PC-3 (cell line): Measurements from ENCODE around the gene TWF2. TPM values are rescaled to one million over a fixed set of nuclear protein-coding genes. Genes with fewer than 3 reads are reported as not detected.
A peak's percentile ranks its signal among the peaks of the same experiment; 100 is the strongest.

Experiments
- ATAC-seq: fragments of 200-7000 bp; cut with Tn5 transposase; 2 replicates; pipeline ENCODE4 v1.9.1; 2020; ENCODE audit warnings: mild to moderate bottlenecking, moderate library complexity
- BruUV-seq: library from RNA; stranded (reverse); fragments of 400-500 nt; replicated peaks from 2 replicates; lab custom pipeline; 2021; lab: Mats Ljungman, UMichigan
- CTCF ChIA-PET: fragments of 300-600 bp; sonication (Branson Sonifier 250); formaldehyde crosslinking; loops from one replicate; lab custom pipeline; 2022; ENCODE audit warnings: antibody characterized with exemption; lab: Charles Lee
- POLR2A ChIA-PET: fragments of 300-600 bp; sonication (Branson Sonifier 250); formaldehyde crosslinking; loops from one replicate; lab custom pipeline; 2022; ENCODE audit warnings: antibody characterized with exemption; ENCODE audit not compliant: unreplicated experiment; lab: Charles Lee
- DNase-seq: peaks from one replicate; pipeline ENCODE4 v3.0.0-alpha.2; 2015
- H2AFZ ChIP-seq: fragments of 300-600 bp; sonication (generic); 2 replicates; pipeline ENCODE4 v1.6.0; 2016; ENCODE audit warnings: antibody characterized with exemption, low read length
- H3F3A ChIP-seq: fragments of 300-600 bp; sonication (generic); one replicate; pipeline ENCODE4 v1.6.0; 2017; ENCODE audit warnings: antibody characterized with exemption, low read length, control low read depth, mild to moderate bottlenecking; ENCODE audit not compliant: unreplicated experiment
- H3K27ac ChIP-seq: fragments of 300-600 bp; sonication (generic); 2 replicates; pipeline ENCODE4 v1.5.1; 2016; ENCODE audit warnings: mild to moderate bottlenecking, low read length
- H3K27me3 ChIP-seq: fragments of 300-600 bp; sonication (generic); 2 replicates; pipeline ENCODE4 v1.6.1; 2016; ENCODE audit warnings: low read length, mixed read lengths
- H3K36me3 ChIP-seq: fragments of 300-600 bp; sonication (generic); 2 replicates; pipeline ENCODE4 v1.6.1; 2016; ENCODE audit warnings: low read depth, mixed run types, low read length, mixed read lengths
- H3K4me1 ChIP-seq: fragments of 300-600 bp; sonication (generic); 2 replicates; pipeline ENCODE4 v1.5.1; 2016; ENCODE audit warnings: low read length; ENCODE audit not compliant: insufficient read depth
- H3K4me2 ChIP-seq: fragments of 300-600 bp; sonication (generic); 2 replicates; pipeline ENCODE4 v1.6.0; 2016; ENCODE audit warnings: low read length
- H3K4me3 ChIP-seq: fragments of 300-600 bp; sonication (generic); 2 replicates; pipeline ENCODE4 v1.5.1; 2016; ENCODE audit warnings: mild to moderate bottlenecking, low read length, mixed read lengths
- H3K79me2 ChIP-seq: fragments of 300-600 bp; sonication (generic); 2 replicates; pipeline ENCODE4 v1.6.1; 2017; ENCODE audit warnings: low read length, mixed read lengths
- H3K9ac ChIP-seq: fragments of 300-600 bp; sonication (generic); 2 replicates; pipeline ENCODE4 v1.6.0; 2016; ENCODE audit warnings: mild to moderate bottlenecking, low read length
- H3K9me2 ChIP-seq: fragments of 300-600 bp; sonication (generic); replicated peaks from 2 replicates; pipeline ENCODE4 v1.6.1; 2016; ENCODE audit warnings: mixed run types, low read length, mixed read lengths
- H3K9me3 ChIP-seq: fragments of 300-600 bp; sonication (generic); 2 replicates; pipeline ENCODE4 v1.6.1; 2016; ENCODE audit warnings: low read length, mixed read lengths
- H4K20me1 ChIP-seq: fragments of 300-600 bp; sonication (generic); 2 replicates; pipeline ENCODE4 v1.6.1; 2016; ENCODE audit warnings: low read length, mixed read lengths
- EZH2 ChIP-seq: fragments of 300-600 bp; sonication (generic); IDR thresholded peaks from one replicate; pipeline ENCODE4 v1.6.1; 2017; ENCODE audit warnings: antibody characterized with exemption, mild to moderate bottlenecking, low read length; ENCODE audit not compliant: unreplicated experiment
- EZH2phosphoT487 ChIP-seq: fragments of 300-600 bp; sonication (generic); IDR thresholded peaks from 2 replicates; pipeline ENCODE4 v1.6.1; 2018; ENCODE audit warnings: mild to moderate bottlenecking, antibody characterized with exemption, low read length, borderline replicate concordance
- intact Hi-C: fragments of 100-400 bp; cut with micrococcal nuclease; formaldehyde crosslinking; loops from 2 replicates; pipeline ENCODE4 v1.9.0; 2023
- total RNA-seq: library from RNA; depleted of rRNA; stranded (reverse); fragments of >200 nt; gene quantifications from 2 replicates; pipeline ENCODE4 v1.2.3, GENCODE V29; 2014
- TF ChIP-seq, protein P1 (sequence below): fragments of 300-600 bp; sonication (generic); conservative IDR thresholded peaks from 2 replicates; pipeline ENCODE4 v1.5.1; 2017; ENCODE audit warnings: antibody characterized with exemption, low read depth, mild to moderate bottlenecking, low read length

TWF2 gene
- total RNA-seq, 1 experiment from 2014 or later: 147 TPM

DNA sequence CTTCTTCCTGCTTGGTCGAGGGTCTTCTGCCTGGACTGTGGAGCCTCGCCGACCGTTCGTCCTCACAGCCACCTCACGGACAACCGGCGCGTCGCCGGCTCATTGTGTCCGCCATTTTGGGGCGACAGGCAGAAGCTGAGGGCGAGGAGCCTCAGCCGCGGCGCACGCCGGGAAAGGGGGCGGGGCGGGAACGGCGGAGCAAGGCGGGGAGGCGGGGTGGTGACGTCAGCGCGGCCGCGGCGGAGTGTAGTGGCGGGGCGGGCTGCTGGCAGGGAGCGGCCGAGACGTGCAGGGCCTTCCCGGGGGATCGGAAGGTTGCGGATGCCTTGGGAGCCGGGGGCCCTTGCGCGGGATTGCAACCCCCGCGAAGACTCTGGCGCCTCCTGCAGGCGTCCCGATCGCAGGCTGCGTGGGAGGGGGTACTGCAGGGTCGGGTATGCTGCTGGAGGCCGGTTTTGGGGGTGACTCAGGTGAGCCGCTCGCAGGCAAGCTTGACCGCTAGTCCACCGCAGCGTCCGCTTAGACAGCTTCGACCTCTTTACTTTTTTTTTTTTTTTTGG lies 39.6 kb upstream of the TWF2 start, which contains the start of gene WDR82:
TSS of gene WDR82 (minus strand) at position 140 of the 560 bp plus-strand sequence. CDS start 288 bp downstream, outside the sequence.
- intact Hi-C loops: loop anchor here (1.0 to 5.0 kb wide), 3 partner anchors 41 to 221 kb away; partner anchors contain the start of genes DUSP7 and TWF2
- peak within 1 kb of the TSS; percentile 86 for H3K27ac ChIP-seq
- TF ChIP-seq EZH2phosphoT487 (no peak), EZH2 (no peak)
- TF ChIP-seq, protein P1, sequence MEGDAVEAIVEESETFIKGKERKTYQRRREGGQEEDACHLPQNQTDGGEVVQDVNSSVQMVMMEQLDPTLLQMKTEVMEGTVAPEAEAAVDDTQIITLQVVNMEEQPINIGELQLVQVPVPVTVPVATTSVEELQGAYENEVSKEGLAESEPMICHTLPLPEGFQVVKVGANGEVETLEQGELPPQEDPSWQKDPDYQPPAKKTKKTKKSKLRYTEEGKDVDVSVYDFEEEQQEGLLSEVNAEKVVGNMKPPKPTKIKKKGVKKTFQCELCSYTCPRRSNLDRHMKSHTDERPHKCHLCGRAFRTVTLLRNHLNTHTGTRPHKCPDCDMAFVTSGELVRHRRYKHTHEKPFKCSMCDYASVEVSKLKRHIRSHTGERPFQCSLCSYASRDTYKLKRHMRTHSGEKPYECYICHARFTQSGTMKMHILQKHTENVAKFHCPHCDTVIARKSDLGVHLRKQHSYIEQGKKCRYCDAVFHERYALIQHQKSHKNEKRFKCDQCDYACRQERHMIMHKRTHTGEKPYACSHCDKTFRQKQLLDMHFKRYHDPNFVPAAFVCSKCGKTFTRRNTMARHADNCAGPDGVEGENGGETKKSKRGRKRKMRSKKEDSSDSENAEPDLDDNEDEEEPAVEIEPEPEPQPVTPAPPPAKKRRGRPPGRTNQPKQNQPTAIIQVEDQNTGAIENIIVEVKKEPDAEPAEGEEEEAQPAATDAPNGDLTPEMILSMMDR: peak; percentile 48; the same call in 1 of the 2 replicates
- H3K9ac ChIP-seq: peak within 1 kb of the TSS; percentile 99
- DNase-seq: peak; percentile 94
- no peaks in the 10 kb centered on the region for H3K9me2 ChIP-seq
- no peaks in the 10 kb centered on the region for H3F3A ChIP-seq
- no peaks in the 10 kb centered on the region for H3K9me3 ChIP-seq
- peaks cover 10% of the 10 kb centered on the region; the same call in 1 of the 2 replicates for H3K36me3 ChIP-seq
- no peaks in the 10 kb centered on the region for H3K27me3 ChIP-seq
- CTCF ChIA-PET: interaction anchor here (0.6 to 0.7 kb wide), 2 partner anchors 33 to 143 kb away, joined by 3 read pairs; partner anchors contain the start of gene PPM1M
- POLR2A ChIA-PET: interaction anchor here (1.0 to 1.4 kb wide), 4 partner anchors 9 to 55 kb away, joined by 3 to 11 read pairs (median 7); partner anchors contain the start of genes GLYCTK and TWF2
- no TSS peak for BruUV-seq
- peak within 1 kb of the TSS; percentile 76 for H3K4me3 ChIP-seq
- H3K79me2 ChIP-seq: peaks cover 51% of the 10 kb centered on the region
- peaks cover 29% of the 10 kb centered on the region for H3K4me1 ChIP-seq
- H2AFZ ChIP-seq: peak within 1 kb of the TSS; percentile 82
- ATAC-seq: peak; percentile 86
- peak within 1 kb of the TSS; percentile 89 for H3K4me2 ChIP-seq
- peaks cover 37% of the 10 kb centered on the region for H4K20me1 ChIP-seq

DNA sequence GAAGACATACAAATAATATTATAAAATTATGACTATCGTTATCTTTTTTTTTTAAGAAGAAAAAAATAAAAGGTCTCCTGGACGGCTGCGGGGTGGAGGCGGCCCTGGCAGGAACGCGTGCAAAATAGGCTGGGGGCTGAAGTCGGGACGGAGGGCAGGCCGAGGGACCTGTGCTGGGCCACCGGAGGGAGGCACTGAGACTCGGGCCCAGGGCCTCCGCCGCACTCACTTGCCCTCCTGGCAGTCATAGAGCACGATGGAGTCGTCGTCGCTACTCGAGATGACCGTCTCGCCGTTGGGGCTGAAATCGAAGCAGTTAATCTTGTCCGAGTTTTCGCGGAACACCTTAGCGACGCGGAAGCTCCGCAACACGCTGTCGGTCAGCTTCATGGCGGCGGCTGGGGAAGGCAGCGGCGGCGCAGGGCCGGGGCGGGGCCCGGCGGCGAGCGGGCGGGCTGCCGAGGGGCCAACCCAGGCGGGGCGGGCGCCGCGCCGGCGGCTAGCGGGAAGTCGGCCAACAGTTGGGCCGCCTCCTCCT lies 39.1 kb upstream of the TWF2 start:
- Histone ChIP-seq H3K79me2 (peaks cover 56% of the 10 kb centered on the region), H3K9ac (peak overlapping the region; percentile 99), H3K36me3 (peaks cover 15% of the 10 kb centered on the region; the same call in 1 of the 2 replicates), H3K27me3 (no peaks in the 10 kb centered on the region), H3F3A (no peaks in the 10 kb centered on the region), H3K4me3 (peak overlapping the region; percentile 76), H3K4me1 (peaks cover 29% of the 10 kb centered on the region), H4K20me1 (peaks cover 42% of the 10 kb centered on the region), H3K9me3 (no peaks in the 10 kb centered on the region), H3K27ac (peak overlapping the region; percentile 86), H3K4me2 (peak overlapping the region; percentile 89), H2AFZ (peak overlapping the region; percentile 82), H3K9me2 (no peaks in the 10 kb centered on the region)
- intact Hi-C loops: loop anchor here (1.0 to 5.0 kb wide), 4 partner anchors 41 to 221 kb away; partner anchors contain the start of genes DUSP7 and TWF2
- TF ChIP-seq EZH2 (no peak), EZH2phosphoT487 (no peak)
- TF ChIP-seq, protein P1: peak; percentile 19; the same call in 1 of the 2 replicates
- BruUV-seq: TSS peak; percentile 26
- ChIA-PET CTCF (interaction anchor here (0.6 to 1.1 kb wide), 2 partner anchors 32 to 61 kb away, joined by 3 read pairs; partner anchors contain the start of gene PPM1M), POLR2A (interaction anchor here (0.6 to 1.4 kb wide), 7 partner anchors 9 to 426 kb away, joined by 3 to 20 read pairs (median 3); partner anchors contain the start of genes GLYCTK, PPM1M and TWF2)
- DNase-seq (no peak), ATAC-seq (peak; percentile 66)
